IMR-90 (cell line): Measurements from ENCODE around the gene ZDHHC1. TPM values are rescaled to one million over a fixed set of nuclear protein-coding genes. Genes with fewer than 3 reads are reported as not detected.

Source experiments
- ATAC-seq: fragments of 200-7000 bp; cut with Tn5 transposase; 2 replicates; pipeline ENCODE4 v1.9.1; 2020; ENCODE audit warnings: low read depth, mild to moderate bottlenecking, moderate library complexity
- BruUV-seq: library from RNA; stranded (reverse); fragments of 400-500 nt; replicated peaks from 2 replicates; lab custom pipeline; 2021; lab: Mats Ljungman, UMichigan
- CTCF ChIA-PET: fragments of 300-600 bp; formaldehyde crosslinking; extraction: SDS; loops from one replicate; lab custom pipeline; 2021; ENCODE audit warnings: antibody characterized with exemption; lab: Yijun Ruan, JAX
- POLR2A ChIA-PET: fragments of 300-600 bp; sonication (Branson Sonifier 250); formaldehyde crosslinking; loops from one replicate; lab custom pipeline; 2022; ENCODE audit warnings: antibody characterized with exemption; ENCODE audit not compliant: unreplicated experiment; lab: Charles Lee
- DNase-seq: peaks from one replicate; pipeline ENCODE4 v3.0.0; 2013
- H2AFZ ChIP-seq: replicated peaks from 2 replicates; pipeline ENCODE3; 2013; ENCODE audit warnings: low read length, mild to moderate bottlenecking; ENCODE audit not compliant: poor library complexity
- H2AK5ac ChIP-seq: 2 replicates; pipeline ENCODE4 v1.6.1; 2013; ENCODE audit warnings: low read depth, low read length, inconsistent platforms
- H2AK9ac ChIP-seq: replicated peaks from 2 replicates; pipeline ENCODE3; 2013; ENCODE audit warnings: mild to moderate bottlenecking, low read depth, low read length, moderate library complexity; ENCODE audit not compliant: poor library complexity
- H2BK120ac ChIP-seq: 2 replicates; pipeline ENCODE4 v1.6.1; 2013; ENCODE audit warnings: low read depth, low read length, inconsistent platforms
- H2BK15ac ChIP-seq: 3 replicates; pipeline ENCODE4 v1.6.1; 2013; ENCODE audit warnings: low read depth, low read length, inconsistent platforms
- H2BK20ac ChIP-seq: 2 replicates; pipeline ENCODE4 v1.6.1; 2013; ENCODE audit warnings: low read depth, mild to moderate bottlenecking, inconsistent platforms, low read length, moderate library complexity
- H2BK5ac ChIP-seq: 2 replicates; pipeline ENCODE4 v1.6.1; 2013; ENCODE audit warnings: mild to moderate bottlenecking, low read depth, low read length, inconsistent platforms; ENCODE audit not compliant: poor library complexity, severe bottlenecking
- H3K14ac ChIP-seq: replicated peaks from 2 replicates; pipeline ENCODE4 v1.6.1; 2013; ENCODE audit warnings: low read depth, low read length, inconsistent platforms
- H3K18ac ChIP-seq: 2 replicates; pipeline ENCODE4 v1.6.1; 2013; ENCODE audit warnings: low read depth, low read length, control low read depth
- H3K23ac ChIP-seq: 2 replicates; pipeline ENCODE4 v1.6.1; 2013; ENCODE audit warnings: low read depth, low read length, inconsistent platforms
- H3K27ac ChIP-seq: 2 replicates; pipeline ENCODE4 v1.5.1; 2013; ENCODE audit warnings: mild to moderate bottlenecking, control low read depth, low read length; ENCODE audit not compliant: insufficient read depth
- H3K27me3 ChIP-seq: 2 replicates; pipeline ENCODE4 v1.6.1; 2013; ENCODE audit warnings: low read length; ENCODE audit not compliant: control insufficient read depth, insufficient read depth
- H3K36me3 ChIP-seq: 2 replicates; pipeline ENCODE4 v1.6.1; 2013; ENCODE audit warnings: low read length, mixed read lengths; ENCODE audit not compliant: control insufficient read depth, insufficient read depth
- H3K4ac ChIP-seq: 2 replicates; pipeline ENCODE4 v1.6.1; 2013; ENCODE audit warnings: low read depth, low read length, inconsistent platforms
- H3K4me1 ChIP-seq: 2 replicates; pipeline ENCODE4 v1.6.1; 2013; ENCODE audit warnings: low read length, mixed read lengths; ENCODE audit not compliant: control insufficient read depth, insufficient read depth
- H3K4me2 ChIP-seq: 2 replicates; pipeline ENCODE4 v1.6.1; 2013; ENCODE audit warnings: low read depth, mild to moderate bottlenecking, control low read depth, low read length, moderate library complexity
- H3K4me3 ChIP-seq: 2 replicates; pipeline ENCODE4 v1.5.1; 2013; ENCODE audit warnings: low read depth, mild to moderate bottlenecking, control low read depth, low read length, moderate library complexity; ENCODE audit not compliant: insufficient read depth
- H3K56ac ChIP-seq: 2 replicates; pipeline ENCODE4 v1.6.1; 2013; ENCODE audit warnings: low read length, inconsistent platforms; ENCODE audit not compliant: insufficient read depth; ENCODE audit errors: extremely low read depth
- H3K79me1 ChIP-seq, 2 experiments: 2 replicates each; pipeline ENCODE4 v1.6.1; 2013; ENCODE audit warnings: low read length in 2 of 2, inconsistent platforms in 1 of 2, low read depth in 1 of 2
- H3K9ac ChIP-seq: 2 replicates; pipeline ENCODE4 v1.6.1; 2013; ENCODE audit warnings: low read depth, low read length, control low read depth
- H3K9me1 ChIP-seq: 2 replicates; pipeline ENCODE4 v1.6.1; 2013; ENCODE audit warnings: low read length, inconsistent platforms; ENCODE audit not compliant: insufficient read depth
- H3K9me3 ChIP-seq: 2 replicates; pipeline ENCODE4 v1.6.1; 2013; ENCODE audit warnings: low read length; ENCODE audit not compliant: control insufficient read depth, insufficient read depth
- H4K20me1 ChIP-seq: 2 replicates; pipeline ENCODE4 v1.6.1; 2013; ENCODE audit warnings: low read length, inconsistent platforms; ENCODE audit not compliant: insufficient read depth
- H4K5ac ChIP-seq: 2 replicates; pipeline ENCODE4 v1.6.1; 2013; ENCODE audit warnings: mild to moderate bottlenecking, low read depth, low read length, control low read depth
- H4K8ac ChIP-seq, 2 experiments: 2 replicates each; pipeline ENCODE4 v1.6.1; 2013; ENCODE audit warnings: low read depth in 2 of 2, low read length in 2 of 2, control low read depth in 1 of 2, inconsistent platforms in 1 of 2
- H4K91ac ChIP-seq: 2 replicates; pipeline ENCODE4 v1.6.1; 2013; ENCODE audit warnings: low read depth, low read length, inconsistent platforms; ENCODE audit not compliant: insufficient read depth
- BHLHE40 ChIP-seq: fragments of 150-350 bp; IDR thresholded peaks from 2 replicates; pipeline ENCODE4 v1.6.1; 2016; ENCODE audit warnings: mild to moderate bottlenecking, low read depth, low read length
- CEBPB ChIP-seq: IDR thresholded peaks from 2 replicates; pipeline ENCODE4 v1.6.1; 2012; ENCODE audit warnings: low read depth, low read length, improper control_type of control experiment
- CHD1 ChIP-seq: IDR thresholded peaks from 2 replicates; pipeline ENCODE4 v1.6.1; 2012; ENCODE audit warnings: low read depth, low read length, improper control_type of control experiment
- CTCF ChIP-seq: conservative IDR thresholded peaks from 2 replicates; pipeline ENCODE4 v1.5.1; 2012; ENCODE audit warnings: mild to moderate bottlenecking, low read depth, low read length, improper control_type of control experiment
- ELK1 ChIP-seq: fragments of 150-350 bp; IDR thresholded peaks from 2 replicates; pipeline ENCODE4 v1.6.1; 2016; ENCODE audit warnings: low read depth, mild to moderate bottlenecking, low read length, moderate library complexity, borderline replicate concordance
- FOS ChIP-seq: fragments of 150-350 bp; IDR thresholded peaks from 2 replicates; pipeline ENCODE4 v1.6.1; 2016; ENCODE audit warnings: low read depth, low read length
- MAFK ChIP-seq: IDR thresholded peaks from 2 replicates; pipeline ENCODE4 v1.6.1; 2012; ENCODE audit warnings: low read depth, low read length, improper control_type of control experiment
- MAZ ChIP-seq: IDR thresholded peaks from 2 replicates; pipeline ENCODE4 v1.6.1; 2012; ENCODE audit warnings: low read depth, mild to moderate bottlenecking, low read length, improper control_type of control experiment, moderate library complexity, borderline replicate concordance
- POLR2A ChIP-seq: IDR thresholded peaks from 2 replicates; pipeline ENCODE4 v1.6.1; 2012; ENCODE audit warnings: mild to moderate bottlenecking, low read depth, low read length
- RAD21 ChIP-seq: IDR thresholded peaks from 2 replicates; pipeline ENCODE4 v1.6.1; 2012; ENCODE audit warnings: low read length, improper control_type of control experiment
- RCOR1 ChIP-seq: IDR thresholded peaks from 2 replicates; pipeline ENCODE4 v1.6.1; 2012; ENCODE audit warnings: mild to moderate bottlenecking, low read length, improper control_type of control experiment; ENCODE audit not compliant: insufficient replicate concordance
- RFX5 ChIP-seq: IDR thresholded peaks from 2 replicates; pipeline ENCODE4 v1.8.0; 2012; ENCODE audit warnings: low read depth, mild to moderate bottlenecking, low read length, moderate library complexity
- SMC3 ChIP-seq: fragments of 150-350 bp; IDR thresholded peaks from 2 replicates; pipeline ENCODE4 v1.6.1; 2016; ENCODE audit warnings: low read depth, mild to moderate bottlenecking, antibody characterized with exemption, low read length, moderate library complexity
- USF2 ChIP-seq: fragments of 150-350 bp; IDR thresholded peaks from 2 replicates; pipeline ENCODE4 v1.6.1; 2017; ENCODE audit warnings: mild to moderate bottlenecking, antibody characterized with exemption, low read length, low read depth
- WGBS, 2 experiments: methylation state at CpG; one replicate each; pipeline versions ENCODE4 v1.1.5 to v1.1.7; 2013; ENCODE audit warnings: missing lambda C conversion rate in 2 of 2; ENCODE audit not compliant: insufficient read length in 1 of 2; ENCODE audit errors: extremely low coverage in 2 of 2; 5-methylcytosine and 5-hydroxymethylcytosine counted together
- dilution Hi-C: fragments of 300-500 bp; cut with HindIII; formaldehyde crosslinking; loops from one replicate; pipeline ENCODE4 v1.14.3; 2018; ENCODE audit warnings: low sequenced_read_pairs; ENCODE audit not compliant: unreplicated experiment
- in situ Hi-C: fragments of 300-500 bp; cut with MboI; formaldehyde crosslinking; loops from 3 replicates; pipeline ENCODE4 v1.14.3; 2019; ENCODE audit warnings: low sequenced_read_pairs, inconsistent platforms, mixed read lengths
- intact Hi-C: fragments of 100-400 bp; cut with micrococcal nuclease; formaldehyde crosslinking; loops from 2 replicates; pipeline ENCODE4 v1.10.0; 2022
- polyA plus RNA-seq, 3 experiments: library from polyadenylated mRNA; depleted of rRNA; stranded (reverse); fragments of >200 nt; gene quantifications; 2 replicates each; pipeline ENCODE4 v1.2.3, GENCODE V29; 2012; ENCODE audit warnings: low replicate concordance in 1 of 3
- total RNA-seq: library from RNA; depleted of rRNA; stranded (reverse); fragments of >200 nt; gene quantifications from 2 replicates; pipeline ENCODE4 v1.2.3, GENCODE V29; 2012

The ZDHHC1 gene
- total and polyA plus RNA-seq, 2 of the 4 experiments (the other 2 are of a cell fraction) = 2.0 to 5.9 TPM

GRCh38 chr16:67383284-67383683, 33.0 kb downstream of the ZDHHC1 start:
- peaks cover 33% of the 10 kb centered on the region for H3K27me3 ChIP-seq
- no peak overlapping the region for H2AFZ ChIP-seq
- H3K23ac ChIP-seq = no peak overlapping the region
- H3K79me1 ChIP-seq = no peaks in the 10 kb centered on the region
- no peak overlapping the region for H3K14ac ChIP-seq
- no peaks in the 10 kb centered on the region for H4K20me1 ChIP-seq
- H4K5ac ChIP-seq = no peak overlapping the region
- peaks cover 7% of the 10 kb centered on the region for H3K9me1 ChIP-seq
- no peaks in the 10 kb centered on the region for H3K36me3 ChIP-seq
- no peak overlapping the region for H3K4me3 ChIP-seq
- dilution Hi-C loops (no loop called here), in situ Hi-C loops (no loop called here), intact Hi-C loops (loop anchor here (5.0 kb wide), 1 partner anchor 36 kb away; no protein-coding TSS in a partner anchor)
- H3K56ac ChIP-seq = no peak overlapping the region
- H2BK15ac ChIP-seq = no peak overlapping the region
- H3K18ac ChIP-seq = no peak overlapping the region
- H3K4me1 ChIP-seq = peaks cover 9% of the 10 kb centered on the region
- BruUV-seq = no TSS peak
- ATAC-seq (no peak), DNase-seq (no peak)
- no peak overlapping the region for H4K91ac ChIP-seq
- no peaks in the 10 kb centered on the region for H3K9me3 ChIP-seq
- no peak overlapping the region for H3K9ac ChIP-seq
- POLR2A ChIA-PET = interaction anchor here (0.6 kb wide), 1 partner anchor 116 kb away, joined by 7 read pairs; no protein-coding TSS in a partner anchor
- no CpG with 5 or more reads among the region's 3 CpGs for WGBS, 2 experiments
- CTCF ChIA-PET = no interaction called here
- no peak overlapping the region for H2BK20ac ChIP-seq
- H3K4me2 ChIP-seq = no peak overlapping the region
- H3K4ac ChIP-seq = no peak overlapping the region
- TF ChIP-seq CEBPB (no peak), SMC3 (no peak), CHD1 (no peak), ELK1 (no peak), MAFK (no peak), FOS (no peak), RCOR1 (no peak), CTCF (no peak), POLR2A (no peak), BHLHE40 (no peak), MAZ (no peak), RAD21 (no peak), RFX5 (no peak), USF2 (no peak)
- H2BK120ac ChIP-seq = no peak overlapping the region
- no peak overlapping the region for H3K27ac ChIP-seq
- H4K8ac ChIP-seq = no peak overlapping the region
- H2AK5ac ChIP-seq = no peak overlapping the region
- no peak overlapping the region for H2BK5ac ChIP-seq
- no peak overlapping the region for H2AK9ac ChIP-seq
